ENCODE measurements around the gene TMEM255B. TPM values are rescaled to one million over a fixed set of nuclear protein-coding genes. Genes with fewer than 3 reads are reported as not detected.

Gene TMEM255B
- total and polyA plus RNA-seq, 2 donors (not counting 3 experiments of a cell fraction or from before 2014, with no cell fraction given) = 105 to 121 TPM

DNA sequence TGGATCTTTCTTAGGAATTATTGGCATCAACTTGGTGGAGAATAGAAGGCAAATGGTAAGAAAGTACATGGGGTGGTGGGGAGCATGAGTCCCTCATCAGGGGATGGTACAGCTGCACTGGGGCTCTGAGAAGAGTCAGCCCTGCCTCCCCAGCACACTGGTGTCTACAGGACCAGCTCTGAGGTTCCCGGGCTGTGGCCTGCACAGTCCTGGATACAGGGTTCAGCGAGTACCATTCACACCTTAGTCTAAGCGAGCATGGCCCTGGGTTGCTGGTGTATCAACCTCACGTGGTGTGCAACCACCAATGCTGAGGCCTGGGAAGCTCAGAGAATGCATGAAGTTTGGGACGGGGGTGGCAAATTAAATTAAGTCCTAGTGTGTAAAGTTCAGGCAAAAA is 10.1 kb downstream of the TMEM255B start:
- no peak overlapping the region for H3K9ac ChIP-seq (replicated peaks; ENCODE audit: extremely low read depth, insufficient read depth, low read length)
- TF ChIP-seq MYC (IDR thresholded peaks at IDR 0.05; ENCODE audit: low read depth, low read length) (no peak), GATA2 (IDR thresholded peaks at IDR 0.05; ENCODE audit: insufficient read depth, insufficient read length, low read depth, low read length) (no peak), EZH2 (IDR thresholded peaks at IDR 0.05; ENCODE audit: borderline replicate concordance, low read depth, low read length, severe bottlenecking) (no peak), POLR2AphosphoS5 (IDR thresholded peaks at IDR 0.05; ENCODE audit: insufficient read depth, low read depth, low read length) (no peak), JUN (IDR thresholded peaks at IDR 0.05; ENCODE audit: borderline replicate concordance, insufficient read depth, insufficient read length, low read depth) (no peak), FOS (IDR thresholded peaks at IDR 0.05; ENCODE audit: borderline replicate concordance, insufficient read depth, low read length) (no peak), POLR2A (IDR thresholded peaks at IDR 0.05; ENCODE audit: low read depth, low read length) (no peak)
- TF ChIP-seq, protein P1, sequence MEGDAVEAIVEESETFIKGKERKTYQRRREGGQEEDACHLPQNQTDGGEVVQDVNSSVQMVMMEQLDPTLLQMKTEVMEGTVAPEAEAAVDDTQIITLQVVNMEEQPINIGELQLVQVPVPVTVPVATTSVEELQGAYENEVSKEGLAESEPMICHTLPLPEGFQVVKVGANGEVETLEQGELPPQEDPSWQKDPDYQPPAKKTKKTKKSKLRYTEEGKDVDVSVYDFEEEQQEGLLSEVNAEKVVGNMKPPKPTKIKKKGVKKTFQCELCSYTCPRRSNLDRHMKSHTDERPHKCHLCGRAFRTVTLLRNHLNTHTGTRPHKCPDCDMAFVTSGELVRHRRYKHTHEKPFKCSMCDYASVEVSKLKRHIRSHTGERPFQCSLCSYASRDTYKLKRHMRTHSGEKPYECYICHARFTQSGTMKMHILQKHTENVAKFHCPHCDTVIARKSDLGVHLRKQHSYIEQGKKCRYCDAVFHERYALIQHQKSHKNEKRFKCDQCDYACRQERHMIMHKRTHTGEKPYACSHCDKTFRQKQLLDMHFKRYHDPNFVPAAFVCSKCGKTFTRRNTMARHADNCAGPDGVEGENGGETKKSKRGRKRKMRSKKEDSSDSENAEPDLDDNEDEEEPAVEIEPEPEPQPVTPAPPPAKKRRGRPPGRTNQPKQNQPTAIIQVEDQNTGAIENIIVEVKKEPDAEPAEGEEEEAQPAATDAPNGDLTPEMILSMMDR (IDR thresholded peaks at IDR 0.05; ENCODE audit: extremely low read depth in 1 of 2, insufficient read depth in 1 of 2, low read depth in 1 of 2, low read length in 2 of 2) = no peak
- TF ChIP-seq, protein P2, sequence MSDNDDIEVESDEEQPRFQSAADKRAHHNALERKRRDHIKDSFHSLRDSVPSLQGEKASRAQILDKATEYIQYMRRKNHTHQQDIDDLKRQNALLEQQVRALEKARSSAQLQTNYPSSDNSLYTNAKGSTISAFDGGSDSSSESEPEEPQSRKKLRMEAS (IDR thresholded peaks at IDR 0.05; ENCODE audit: insufficient read depth, insufficient read length) = no peak
- H2AFZ ChIP-seq (ENCODE audit: low read depth, low read length) = no peak overlapping the region
- H3K79me2 ChIP-seq (ENCODE audit: control insufficient read depth, insufficient read depth, low read length) = peaks cover 4% of the 10 kb centered on the region
- no peak overlapping the region for H3K4me3 ChIP-seq (replicated peaks in 1 of 3; ENCODE audit: insufficient read depth in 1 of 3, low read depth in 1 of 3, low read length in 3 of 3)
- FAIRE-seq (no peak), DNase-seq (ENCODE audit: low read depth, low spot score) (no peak)
- ChIA-PET CTCF (interaction anchor here (1.2 kb wide), 1 partner anchor 10 kb away, joined by 4 read pairs; the partner anchor contains the start of gene TMEM255B), POLR2A (no interaction called here)
- no peak overlapping the region for H3K4me2 ChIP-seq (ENCODE audit: insufficient read depth, low read length)
- H3K27ac ChIP-seq (ENCODE audit: insufficient read depth, low read depth, low read length) = no peak overlapping the region
- no peaks in the 10 kb centered on the region for H3K27me3 ChIP-seq (ENCODE audit: control insufficient read depth in 2 of 2, insufficient read depth in 2 of 2, low read length in 2 of 2)
- BruUV-seq (replicated peaks) = no TSS peak
- intact Hi-C loops (cut with micrococcal nuclease) = no loop called here
- H3K9me1 ChIP-seq (replicated peaks; ENCODE audit: control insufficient read depth, extremely low read depth, insufficient read depth, low read length) = no peaks in the 10 kb centered on the region
- dilution Hi-C loops (cut with MboI; ENCODE audit: extremely low pct_ligation_motif_present, low sequenced_read_pairs) = no loop called here
- H3K9me3 ChIP-seq (replicated peaks; ENCODE audit: control insufficient read depth, insufficient read depth, low read length) = no peaks in the 10 kb centered on the region
- H3K36me3 ChIP-seq (ENCODE audit: control insufficient read depth in 2 of 2, extremely low read depth in 1 of 2, insufficient read depth in 2 of 2, low read length in 2 of 2) = peaks cover 19 to 43% of the 10 kb centered on the region in 2 experiments
- H4K20me1 ChIP-seq (replicated peaks; ENCODE audit: control insufficient read depth, extremely low read depth, insufficient read depth, low read length) = no peaks in the 10 kb centered on the region
- peaks cover 30% of the 10 kb centered on the region for H3K4me1 ChIP-seq (ENCODE audit: control insufficient read depth, extremely low read depth, insufficient read depth, low read length)
